ENCODE data around the gene ARHGEF7.
A peak's percentile ranks its signal among the peaks of the same experiment; 100 is the strongest.
"Not testable (repeated sequence)": the region's sequence is repeated elsewhere in the genome, so short reads cannot be mapped to it uniquely, and the experiment has no call there.

The ARHGEF7 gene, protein sequence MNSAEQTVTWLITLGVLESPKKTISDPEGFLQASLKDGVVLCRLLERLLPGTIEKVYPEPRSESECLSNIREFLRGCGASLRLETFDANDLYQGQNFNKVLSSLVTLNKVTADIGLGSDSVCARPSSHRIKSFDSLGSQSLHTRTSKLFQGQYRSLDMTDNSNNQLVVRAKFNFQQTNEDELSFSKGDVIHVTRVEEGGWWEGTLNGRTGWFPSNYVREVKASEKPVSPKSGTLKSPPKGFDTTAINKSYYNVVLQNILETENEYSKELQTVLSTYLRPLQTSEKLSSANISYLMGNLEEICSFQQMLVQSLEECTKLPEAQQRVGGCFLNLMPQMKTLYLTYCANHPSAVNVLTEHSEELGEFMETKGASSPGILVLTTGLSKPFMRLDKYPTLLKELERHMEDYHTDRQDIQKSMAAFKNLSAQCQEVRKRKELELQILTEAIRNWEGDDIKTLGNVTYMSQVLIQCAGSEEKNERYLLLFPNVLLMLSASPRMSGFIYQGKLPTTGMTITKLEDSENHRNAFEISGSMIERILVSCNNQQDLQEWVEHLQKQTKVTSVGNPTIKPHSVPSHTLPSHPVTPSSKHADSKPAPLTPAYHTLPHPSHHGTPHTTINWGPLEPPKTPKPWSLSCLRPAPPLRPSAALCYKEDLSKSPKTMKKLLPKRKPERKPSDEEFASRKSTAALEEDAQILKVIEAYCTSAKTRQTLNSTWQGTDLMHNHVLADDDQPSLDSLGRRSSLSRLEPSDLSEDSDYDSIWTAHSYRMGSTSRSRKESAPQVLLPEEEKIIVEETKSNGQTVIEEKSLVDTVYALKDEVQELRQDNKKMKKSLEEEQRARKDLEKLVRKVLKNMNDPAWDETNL

DNA sequence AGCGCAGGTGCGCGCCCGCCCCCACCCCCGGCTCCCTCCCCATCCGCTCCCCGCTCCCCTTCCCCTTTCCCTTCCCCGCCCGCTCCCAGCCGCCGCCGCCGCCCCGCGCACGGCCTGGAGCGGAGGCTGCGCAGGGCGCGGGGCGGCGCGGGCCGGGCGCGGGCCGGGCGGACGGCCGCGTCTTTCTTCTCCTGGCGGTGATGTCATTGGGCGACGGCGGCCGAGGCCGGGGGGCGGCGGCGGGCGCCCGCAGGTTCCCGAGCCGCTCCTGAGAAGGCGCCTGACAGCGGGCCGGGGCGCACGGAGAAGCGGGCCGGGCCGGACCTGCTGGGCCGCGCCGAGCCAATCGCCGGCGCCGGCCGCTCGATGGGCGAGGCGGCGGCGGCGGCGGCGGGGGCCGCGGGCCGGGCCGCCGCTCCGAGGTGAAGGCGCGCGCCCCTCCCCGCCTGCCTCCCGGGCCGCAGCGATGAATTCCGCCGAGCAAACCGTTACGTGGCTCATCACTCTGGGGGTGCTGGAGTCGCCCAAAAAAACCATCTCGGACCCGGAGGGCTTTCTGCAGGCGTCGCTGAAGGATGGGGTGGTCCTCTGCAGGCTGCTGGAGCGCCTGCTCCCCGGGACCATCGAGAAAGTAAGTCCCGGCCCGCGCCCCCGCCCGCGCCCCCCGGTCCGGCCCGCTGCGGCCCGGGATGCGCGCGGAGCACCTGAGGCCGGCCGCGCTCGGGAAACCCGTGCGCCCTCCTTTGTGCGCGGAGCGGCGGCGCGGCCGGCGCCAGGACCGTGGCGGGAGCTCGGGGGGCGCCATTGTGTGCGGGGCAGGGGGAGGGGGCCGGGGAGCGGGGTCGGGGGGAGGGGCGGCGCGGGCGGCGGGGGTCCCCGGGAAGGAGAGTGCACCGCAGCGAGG lies at the start of gene ARHGEF7:
TSS of gene ARHGEF7 (plus strand) at position 250 of the 904 bp plus-strand sequence. CDS start at position 467, 217 bp downstream.
- DNase-seq: peak; percentile 76

DNA sequence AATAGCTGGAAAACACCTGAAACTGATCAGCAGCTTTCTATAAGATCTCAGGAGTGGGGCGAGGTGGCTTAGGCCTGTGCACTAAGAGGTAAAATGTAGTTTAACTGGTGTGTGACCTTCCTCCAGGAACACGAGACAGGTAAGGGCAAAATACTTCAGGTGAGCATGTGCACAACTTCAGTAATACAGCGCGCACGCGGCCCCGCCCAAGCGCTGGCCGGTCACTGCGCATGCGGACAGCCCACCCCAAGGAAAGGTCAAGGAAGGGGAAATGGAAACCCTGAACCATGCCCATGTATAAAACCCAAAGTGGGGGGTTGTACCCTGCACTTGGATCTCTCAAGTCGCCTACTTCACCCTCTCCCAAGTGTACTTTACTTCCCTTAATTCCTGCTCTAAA lies 49.4 kb upstream of the ARHGEF7 start:
- no peak for DNase-seq

DNA sequence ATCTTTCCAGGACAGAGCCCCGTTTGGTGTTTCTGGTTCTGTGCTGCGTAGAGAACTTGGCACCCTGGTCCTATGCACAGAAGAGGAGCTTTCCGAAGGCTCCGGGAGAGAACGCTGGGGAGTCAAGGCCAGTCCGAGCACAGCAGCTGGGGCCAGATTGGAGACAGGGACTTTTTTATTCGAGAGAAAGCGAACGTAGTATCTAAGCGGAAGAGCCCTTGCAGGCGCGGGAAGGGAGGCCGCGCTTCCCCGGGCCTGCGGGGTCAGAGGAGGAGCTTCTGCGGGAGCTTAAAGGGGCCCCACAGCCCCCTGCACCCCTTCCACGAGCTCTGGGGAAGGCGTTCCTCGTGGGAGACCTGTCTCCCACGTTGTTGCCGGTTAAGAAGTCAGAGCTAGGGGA lies 48.6 kb upstream of the ARHGEF7 start:
- no peak for DNase-seq

DNA sequence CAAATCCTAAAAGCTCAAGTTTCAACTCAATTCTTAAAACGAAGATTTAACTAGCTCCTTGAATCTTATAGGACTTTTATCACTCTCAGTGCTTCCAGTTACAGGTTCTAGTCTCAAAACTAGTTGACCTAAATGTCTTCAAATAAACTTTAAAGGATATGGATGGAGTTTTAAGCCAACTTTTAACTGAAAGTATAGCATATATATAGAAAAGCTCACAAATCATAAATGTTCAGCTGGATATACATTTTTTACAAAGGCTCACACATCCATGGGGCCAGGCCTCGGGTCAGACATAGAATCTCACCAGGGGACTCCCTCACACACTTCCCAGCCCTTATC lies 47.1 kb upstream of the ARHGEF7 start:
- no peak for DNase-seq

DNA sequence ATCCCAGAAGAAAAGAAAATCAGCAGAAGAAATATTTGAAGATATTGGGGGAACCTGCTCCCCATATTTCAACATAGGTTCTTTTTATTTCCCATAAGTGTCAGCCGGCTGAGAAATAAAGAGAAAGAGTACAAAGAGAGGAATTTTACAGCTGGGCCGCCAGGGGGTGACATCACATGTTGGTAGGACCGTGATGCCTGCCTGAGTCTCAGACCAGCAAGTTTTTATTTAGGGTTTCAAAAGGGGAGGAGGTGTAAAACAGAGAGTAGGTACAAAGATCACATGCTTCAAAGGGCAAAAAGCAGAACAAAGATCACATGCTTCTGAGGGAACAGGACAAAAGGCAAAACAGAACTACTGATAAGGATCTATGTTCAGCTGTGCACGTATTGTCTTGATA lies 44.0 kb upstream of the ARHGEF7 start:
- DNase-seq: not testable (repeated sequence)

DNA sequence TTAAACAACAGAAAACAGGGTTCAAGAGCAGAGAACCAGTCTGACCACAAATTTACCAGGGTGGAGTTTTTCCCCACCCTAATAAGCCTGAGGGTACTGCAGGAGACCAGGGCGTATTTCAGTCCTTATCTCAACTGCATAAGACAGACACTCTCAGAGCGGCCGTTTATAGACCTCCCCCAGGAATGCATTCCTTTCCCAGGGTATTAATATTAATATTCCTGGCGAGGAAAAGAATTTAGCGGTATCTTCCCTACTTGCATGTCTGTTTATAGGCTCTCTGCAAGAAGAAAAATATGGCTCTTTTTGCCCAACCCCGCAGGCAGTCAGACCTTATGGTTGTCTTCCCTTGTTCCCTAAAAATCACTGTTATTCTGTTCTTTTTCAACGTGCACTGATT lies 43.6 kb upstream of the ARHGEF7 start:
- DNase-seq: not testable (repeated sequence)

DNA sequence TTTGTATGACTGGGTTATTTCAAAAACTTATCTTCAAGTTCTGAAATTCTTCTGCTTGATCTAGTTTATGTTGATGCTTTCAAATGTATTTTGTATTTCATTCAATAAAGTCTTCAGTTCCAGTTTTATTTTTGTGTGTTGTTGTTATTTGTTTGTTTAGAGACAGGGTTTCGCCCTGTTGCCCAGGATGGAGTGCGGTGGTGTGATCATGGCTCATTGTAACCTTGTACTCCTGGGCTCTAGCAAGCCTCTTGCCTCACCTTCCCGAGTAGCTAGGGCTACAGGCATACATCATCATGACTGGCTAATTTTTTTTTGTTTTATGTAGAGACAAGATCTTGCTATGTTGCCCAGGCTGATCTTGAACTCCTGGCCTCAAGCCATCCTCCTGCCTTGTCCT lies 40.3 kb upstream of the ARHGEF7 start:
- no peak for DNase-seq

DNA sequence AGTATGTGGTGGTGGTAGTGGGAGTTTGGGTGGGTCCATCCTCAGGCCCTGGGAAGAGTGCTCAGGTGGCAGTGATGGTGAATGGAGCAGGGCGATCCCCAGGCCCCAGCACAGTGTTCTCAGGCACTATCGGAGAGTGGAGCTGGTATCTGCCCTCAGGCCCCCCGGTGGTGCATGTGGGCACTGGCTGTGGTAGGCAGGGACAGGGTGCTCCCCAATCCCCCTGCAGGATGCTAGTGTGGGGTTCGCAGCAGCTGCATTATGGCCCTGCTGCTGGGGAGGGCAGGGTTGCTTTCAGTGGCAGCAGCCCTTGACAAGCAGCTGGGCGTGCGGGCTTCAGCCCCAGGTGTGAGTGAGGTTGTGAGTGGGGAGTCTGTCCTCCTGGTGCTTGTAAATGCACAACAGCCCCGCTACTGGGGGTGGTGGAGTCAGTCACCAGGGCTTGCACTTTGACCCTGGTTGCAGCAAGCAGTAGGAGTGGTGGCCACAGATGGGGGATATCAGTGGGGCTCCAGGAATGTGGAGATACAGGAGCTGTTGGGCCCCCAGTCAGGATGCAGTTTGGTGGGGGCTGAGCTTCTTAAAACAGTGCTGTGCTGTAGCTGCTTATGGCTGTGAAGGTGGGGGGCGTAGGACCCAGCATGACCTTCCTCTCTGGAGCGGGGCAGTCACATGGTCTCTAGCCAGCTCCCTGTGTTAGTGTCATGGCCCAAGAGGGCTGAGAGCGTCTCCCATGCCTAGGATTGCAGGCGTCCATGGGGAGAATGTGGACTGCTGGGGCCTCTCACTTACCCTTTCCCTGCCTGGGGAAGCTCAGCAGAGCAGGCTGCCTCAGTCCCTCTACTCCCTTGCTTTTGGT lies 38.7 kb upstream of the ARHGEF7 start:
- no peak for DNase-seq

DNA sequence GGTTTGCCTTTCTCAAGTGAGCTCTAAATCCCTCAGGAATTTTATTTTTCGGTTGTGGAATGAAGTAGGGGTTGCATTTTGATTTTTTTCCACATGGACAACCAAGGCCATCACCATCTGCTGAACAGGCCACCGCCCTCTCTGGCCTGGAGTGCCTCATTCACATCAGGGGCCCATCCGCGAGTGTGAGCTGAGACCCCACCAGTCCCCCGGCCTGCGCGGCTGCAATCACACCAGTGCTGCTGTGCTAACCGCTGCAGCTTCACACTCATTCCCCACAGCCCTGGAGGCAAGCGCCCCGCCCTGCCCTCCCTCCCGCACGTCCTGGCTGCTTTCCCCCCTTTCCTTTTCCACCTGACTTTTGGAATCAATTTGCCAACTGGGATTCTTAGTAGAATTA lies 35.7 kb upstream of the ARHGEF7 start:
- no peak for DNase-seq

DNA sequence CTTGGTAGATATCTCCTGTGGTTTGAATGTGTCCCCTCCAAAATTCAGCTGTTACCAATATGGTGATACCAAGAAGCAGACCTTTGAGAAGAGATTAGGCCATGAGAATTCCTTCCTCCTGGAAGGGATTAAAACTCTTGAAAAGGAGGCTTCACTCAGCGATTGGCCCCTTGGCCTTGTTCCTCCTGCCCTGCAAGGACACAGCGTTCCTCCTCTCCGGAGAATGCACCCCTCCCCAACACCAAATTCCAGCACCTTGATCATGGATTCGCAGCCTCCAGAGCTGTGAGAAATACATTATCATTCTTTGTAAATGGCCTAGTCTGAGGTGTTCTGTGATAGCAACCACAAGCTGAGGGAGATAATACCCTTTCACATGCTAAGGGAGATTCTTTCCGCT lies 34.5 kb upstream of the ARHGEF7 start:
- DNase-seq: no peak

DNA sequence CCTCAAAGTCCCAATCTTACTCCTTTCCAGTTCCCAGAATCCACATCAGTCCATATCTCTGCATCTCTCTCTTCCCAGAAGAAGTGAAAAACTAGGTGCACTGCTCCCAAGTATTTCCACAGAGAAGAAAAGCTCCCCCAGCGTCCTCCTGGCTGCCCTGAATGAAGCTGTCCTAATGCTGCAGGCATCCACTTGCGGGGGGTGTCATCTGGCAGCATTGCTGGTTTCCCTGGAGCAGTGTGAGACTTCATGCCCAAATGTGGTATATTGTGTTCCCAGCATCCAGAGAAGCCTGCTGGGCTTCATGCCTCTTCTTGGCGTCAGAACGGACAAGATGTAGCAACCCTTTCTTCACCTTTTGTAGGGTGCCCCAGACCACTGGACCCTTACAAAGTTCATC lies 32.9 kb upstream of the ARHGEF7 start:
- no peak for DNase-seq

DNA sequence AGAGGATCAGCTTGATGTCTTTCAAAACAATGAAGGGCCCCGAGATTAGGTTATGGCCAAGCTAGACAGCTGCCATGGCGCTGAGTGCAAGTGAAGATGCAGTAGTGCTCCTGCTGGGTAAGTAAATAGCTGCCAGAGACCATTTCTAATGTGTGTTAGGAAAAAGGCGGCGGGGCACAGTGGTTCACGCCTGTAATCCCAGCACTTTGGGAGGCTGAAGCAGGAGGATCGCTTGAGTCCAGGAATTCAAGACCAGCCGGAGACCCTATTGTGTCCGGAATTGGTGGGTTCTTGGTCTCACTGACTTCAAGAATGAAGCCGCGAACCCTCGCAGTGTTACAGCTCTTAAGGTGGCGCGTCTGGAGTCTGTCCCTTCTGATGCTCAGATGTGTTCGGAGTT lies 32.3 kb upstream of the ARHGEF7 start:
- not testable (repeated sequence) for DNase-seq

DNA sequence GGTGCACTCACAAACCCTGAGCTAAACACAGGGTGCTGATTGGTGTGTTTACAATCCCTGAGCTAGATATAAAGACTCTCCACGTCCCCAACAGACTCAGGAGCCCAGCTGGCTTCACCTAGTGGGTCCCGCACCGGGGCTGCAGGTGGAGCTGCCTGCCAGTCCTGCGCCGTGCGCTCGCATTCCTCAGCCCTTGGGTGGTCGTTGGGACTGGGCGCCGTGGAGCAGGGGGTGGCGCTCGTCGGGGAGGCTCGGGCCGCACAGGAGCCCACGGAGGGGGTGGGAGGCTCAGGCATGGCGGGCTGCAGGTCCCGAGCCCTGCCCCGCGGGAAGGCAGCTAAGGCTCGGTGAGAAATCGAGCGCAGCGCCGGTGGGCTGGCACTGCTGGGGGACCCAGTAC lies 31.4 kb upstream of the ARHGEF7 start:
- not testable (repeated sequence) for DNase-seq

DNA sequence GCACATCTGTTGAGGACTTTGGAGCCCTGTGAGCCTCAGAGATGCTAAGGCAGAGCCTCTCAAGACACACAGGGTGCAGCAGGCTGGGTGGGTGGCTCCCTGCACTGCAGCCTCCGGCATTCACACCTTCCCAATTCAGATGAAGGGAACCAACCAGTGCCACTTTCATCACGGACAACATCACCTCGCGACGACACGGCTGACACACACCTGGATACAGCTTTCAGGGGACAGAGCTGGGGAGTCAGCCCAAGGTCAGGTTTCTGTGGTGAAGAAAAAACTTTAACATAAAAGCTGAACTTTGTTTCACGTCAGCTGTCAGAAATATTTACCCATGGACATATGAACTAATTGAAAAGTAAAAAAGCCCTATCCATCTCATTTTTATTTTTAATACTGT lies 24.9 kb upstream of the ARHGEF7 start:
- DNase-seq: no peak

DNA sequence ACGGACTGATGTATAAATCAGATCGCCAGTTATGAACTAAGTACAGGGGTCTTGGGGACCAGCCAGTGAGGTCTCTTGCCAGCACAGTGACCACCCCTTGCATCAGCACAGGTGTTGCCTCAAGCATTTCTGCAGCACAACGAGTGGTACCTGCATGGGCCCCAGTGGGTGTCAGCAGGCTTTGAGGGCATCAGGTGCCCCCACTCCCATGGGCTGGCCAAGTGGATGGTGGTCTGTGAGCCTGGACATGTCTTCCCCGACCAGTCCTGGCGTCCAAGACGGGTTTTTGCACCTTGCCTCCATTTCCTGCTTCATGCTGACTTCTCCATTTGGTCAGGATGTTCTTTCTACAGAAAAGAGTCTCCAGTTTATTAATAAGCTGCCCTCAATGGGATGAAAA lies 22.4 kb upstream of the ARHGEF7 start:
- no peak for DNase-seq

DNA sequence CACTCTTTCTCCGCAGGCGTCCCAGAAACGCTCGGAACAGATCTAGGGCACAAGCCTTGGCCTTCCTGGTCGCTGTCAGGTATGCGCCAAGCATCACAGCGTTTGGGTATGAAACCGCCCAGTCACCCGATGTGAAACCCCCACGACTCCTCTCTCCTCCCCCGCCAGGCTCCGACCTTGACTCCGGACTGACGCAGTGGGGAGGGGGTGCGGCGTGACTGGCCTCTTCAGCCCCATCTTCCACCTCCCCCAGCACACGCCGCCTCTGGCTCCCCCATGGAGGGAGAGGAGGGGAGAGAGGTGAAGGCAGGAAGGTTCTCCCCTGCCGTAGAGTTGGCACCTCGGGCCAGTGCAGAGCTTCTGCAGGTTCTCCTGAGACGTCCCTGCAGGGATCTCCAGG lies 22.0 kb upstream of the ARHGEF7 start:
- DNase-seq: no peak

DNA sequence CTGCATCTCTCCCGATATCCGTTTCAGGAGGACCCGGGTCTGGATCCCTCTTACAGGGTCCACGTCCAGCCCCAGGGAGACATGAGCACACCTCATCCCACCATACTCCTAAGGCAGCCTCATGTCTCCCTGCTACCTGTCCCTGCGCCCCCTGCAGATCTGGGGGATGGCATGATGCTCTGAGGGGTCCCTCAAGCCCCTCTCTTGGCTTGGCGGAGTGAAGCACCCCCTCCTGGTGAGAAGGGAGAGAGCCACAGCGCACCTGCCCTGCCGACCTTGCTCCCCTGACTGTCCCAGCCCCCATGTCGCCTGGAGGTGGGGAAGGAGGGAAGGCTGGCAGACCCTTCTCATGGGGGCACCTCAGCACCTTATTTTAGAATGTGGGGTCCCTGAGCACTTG lies 21.5 kb upstream of the ARHGEF7 start:
- no peak for DNase-seq

DNA sequence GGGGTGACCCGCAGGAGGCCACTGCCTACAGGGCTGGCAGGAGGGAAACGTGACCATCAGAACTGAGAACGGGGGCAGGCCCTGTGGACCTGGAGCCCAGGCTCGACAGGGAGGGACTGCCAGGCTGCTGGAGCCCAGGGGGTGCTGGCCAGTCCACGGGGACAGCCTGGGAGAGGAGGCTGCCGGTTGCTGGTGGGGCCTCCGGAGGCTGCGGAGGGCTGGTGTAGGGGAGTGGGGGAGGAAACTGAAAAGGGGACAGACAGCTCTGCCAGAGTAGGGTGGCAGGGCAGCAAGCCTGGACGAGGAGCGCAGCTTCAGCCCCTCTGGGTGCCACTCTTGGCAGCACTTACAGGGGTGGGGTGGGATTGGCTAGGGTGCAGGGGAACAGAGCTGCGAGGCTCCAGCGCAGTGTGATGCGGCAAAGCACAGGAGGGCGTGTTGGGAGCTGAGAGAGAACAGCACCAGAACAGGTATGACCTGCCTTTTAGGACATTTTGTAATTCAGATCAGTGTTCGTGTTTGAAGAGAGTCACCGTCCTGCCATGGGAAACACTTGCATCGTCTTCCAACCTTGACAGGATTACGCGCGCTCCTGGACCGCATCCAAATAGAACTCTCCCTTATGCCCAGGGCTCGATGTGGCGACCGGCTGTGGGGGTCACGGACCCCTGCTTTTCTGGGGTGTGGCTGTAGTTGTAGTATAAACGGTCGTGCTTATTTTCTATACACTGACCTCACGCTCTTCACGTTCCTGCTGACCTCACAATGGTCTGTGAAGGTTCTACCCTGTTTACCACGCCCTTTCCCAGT lies 19.9 kb upstream of the ARHGEF7 start:
- no peak for DNase-seq

DNA sequence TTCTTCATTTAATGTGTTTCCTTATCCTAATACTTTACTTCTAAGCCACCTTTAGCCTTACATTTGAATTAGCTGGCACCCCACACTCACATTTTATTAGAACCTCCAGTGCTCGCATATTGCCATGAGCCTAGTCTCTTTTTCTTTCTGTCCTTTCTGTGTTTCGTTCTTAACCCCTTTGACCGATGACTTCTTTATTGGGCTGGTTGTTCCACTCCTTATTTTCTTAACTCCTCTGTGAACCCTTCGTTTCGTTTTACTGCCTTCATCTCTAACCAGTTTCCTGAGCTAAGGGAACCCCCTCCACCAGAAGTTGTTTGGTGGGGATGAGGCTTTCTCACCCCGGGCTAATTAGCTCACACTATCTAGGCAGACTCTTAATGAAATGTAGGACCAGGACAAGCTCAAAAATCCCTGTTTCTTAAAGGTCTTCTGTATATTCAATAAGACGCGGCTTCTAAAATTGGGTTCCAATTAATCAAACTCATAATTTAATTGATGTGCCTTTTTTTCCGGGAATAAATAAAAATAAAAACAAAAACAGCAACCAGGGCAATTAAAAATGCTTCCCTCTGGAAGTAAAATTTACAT lies 19.1 kb upstream of the ARHGEF7 start:
- DNase-seq: no peak

DNA sequence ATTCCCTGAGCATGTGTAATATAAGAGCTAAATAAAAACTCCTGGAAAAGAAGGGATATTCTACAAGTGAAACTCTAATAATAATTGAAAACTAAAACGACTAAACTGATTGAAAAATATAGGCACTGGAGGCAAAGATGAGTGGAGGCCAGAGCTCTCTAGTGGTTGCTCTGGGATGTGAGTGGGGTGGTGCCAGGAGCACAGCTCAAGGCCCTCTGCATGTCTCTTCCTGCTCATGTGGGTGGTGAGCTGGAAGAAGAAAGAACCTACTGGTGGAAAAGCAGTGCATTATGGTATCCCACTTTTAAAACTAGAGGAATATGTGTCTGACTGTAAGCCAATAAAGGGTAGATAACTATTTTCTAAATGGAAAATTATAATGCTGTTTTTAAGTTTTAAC lies 15.8 kb upstream of the ARHGEF7 start:
- DNase-seq: no peak

DNA sequence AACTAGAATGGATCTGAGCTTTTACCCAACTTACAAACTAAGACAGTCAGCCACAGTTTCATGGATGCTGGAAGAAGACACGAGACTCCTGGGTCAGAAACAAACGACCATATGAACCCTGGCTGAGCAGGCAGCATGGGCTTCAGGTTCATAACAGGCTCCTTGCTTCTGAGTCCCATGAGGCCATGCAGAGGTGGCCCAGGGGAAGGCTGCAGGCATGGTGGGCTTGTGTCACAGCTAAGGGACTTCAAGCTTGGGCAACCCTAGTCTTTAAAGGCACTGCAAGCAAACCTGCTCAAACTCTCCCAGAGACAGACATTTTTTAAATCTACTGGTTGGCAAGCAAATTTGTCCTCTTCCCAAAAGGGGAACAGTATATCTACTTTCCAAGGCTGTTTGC lies 5.1 kb upstream of the ARHGEF7 start:
- DNase-seq: no peak
